Stimulated activated CD4-positive, alpha-beta T cell treated with anti-CD3 and anti-CD28 coated beads, Interleukin-2, amount 100 ng/mL, for 24 hours (primary cell): ENCODE results near the gene SLC22A2.

Source experiments
- DNase-seq, 2 donors: peaks; one replicate each; pipeline ENCODE4 v3.0.0-alpha.2; 2020

The SLC22A2 gene

DNA sequence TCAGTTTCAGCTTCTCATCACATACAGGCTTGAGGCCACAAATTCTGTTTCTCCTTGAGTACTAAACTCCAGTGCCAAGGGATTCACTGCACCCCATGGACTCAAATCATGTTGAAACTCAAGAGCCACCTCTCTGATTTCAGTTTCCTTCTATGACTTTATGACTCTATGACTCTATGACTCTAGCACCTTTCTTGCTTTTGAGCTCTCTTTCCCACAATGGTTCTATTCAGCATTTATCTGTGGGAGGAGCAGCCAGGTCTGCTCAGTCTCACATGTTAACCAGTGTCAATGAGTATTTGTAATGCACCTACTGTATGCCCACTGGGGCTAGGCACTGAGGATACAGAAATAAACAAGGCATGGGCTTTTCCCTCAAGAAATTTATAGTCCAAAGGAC is 14.6 kb upstream of the SLC22A2 start:
- no peak for DNase-seq

DNA sequence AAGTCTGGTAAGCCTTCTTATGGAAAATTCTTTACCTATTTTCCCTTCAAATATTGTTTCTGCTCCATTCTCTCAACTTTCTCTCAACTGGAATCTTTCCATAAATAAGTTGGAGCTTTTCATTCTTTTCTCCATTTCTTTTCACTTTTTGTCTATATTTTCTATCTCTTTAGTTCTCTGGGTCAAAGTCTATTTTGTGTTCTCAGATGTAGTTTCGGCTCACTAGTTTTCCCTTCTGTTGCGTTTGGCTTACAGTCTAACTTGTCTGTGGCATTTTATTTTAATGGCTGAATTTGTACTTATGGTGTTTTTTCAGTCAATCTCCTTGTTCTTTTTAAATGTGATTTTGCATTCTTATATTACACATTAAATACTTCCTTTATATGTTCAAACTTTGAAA is 14.1 kb upstream of the SLC22A2 start:
- no peak for DNase-seq

DNA sequence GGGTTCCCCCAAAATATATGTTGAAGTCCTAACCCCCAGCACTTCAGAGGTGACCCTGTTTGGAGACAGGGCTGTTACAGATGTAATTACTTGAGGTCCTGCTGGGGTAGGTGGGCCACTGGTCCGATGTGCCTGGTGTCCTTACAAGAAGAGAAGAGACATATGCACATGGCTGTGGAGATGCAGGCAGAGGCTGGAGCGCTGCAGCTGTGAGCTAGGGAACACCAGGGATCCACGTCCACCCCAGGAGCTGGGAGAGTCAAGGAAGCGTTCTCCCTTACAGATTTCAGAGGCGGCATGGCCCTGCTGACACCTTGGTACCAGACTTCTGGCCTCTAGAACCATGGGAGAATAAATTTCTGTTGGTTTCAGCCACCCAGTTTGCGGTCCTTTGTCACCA is 11.7 kb upstream of the SLC22A2 start:
- no peak for DNase-seq

DNA sequence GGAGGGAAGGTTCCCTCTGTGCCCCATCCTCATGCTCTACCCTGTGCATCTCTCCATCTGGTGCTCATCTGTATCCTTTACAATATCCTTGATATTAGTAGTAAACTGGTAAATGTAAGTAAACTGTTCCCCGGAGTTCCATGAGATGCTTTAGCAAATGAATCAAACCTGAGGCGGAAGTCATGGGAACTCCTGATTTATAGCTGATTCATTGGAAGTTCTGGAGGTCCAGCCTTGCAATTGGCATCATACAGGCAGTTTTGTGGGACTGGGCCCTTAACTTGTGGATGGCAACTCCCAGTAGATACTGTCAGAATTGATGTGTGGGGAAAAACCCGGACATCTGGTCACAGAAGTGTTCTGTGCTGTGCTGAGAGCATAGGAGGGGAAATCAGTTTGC is 11.2 kb upstream of the SLC22A2 start:
- DNase-seq = no peak

DNA sequence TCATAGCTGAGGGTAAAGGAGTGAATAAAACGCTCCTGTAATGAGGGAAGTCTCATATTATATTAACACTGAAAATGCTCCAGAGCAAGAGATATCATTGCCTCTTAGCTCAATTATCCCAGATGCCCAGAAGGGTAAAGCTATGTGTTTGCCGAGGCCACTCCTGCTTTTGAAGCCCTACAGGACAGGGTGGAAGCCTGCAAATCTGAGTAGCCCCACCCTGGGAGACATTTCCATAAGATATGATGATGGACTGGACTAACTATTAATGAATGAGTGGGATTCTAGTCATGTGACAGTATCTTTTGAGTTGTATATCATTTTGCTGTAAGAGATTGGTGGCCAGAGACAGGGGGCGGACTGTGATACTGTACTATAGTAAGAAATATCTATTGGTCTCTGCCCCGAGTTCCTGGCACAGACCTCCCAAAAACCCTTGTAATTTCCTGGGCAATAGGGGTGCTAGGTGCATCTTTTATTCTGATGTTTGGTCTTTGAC is 10.5 kb upstream of the SLC22A2 start:
- DNase-seq = no peak

DNA sequence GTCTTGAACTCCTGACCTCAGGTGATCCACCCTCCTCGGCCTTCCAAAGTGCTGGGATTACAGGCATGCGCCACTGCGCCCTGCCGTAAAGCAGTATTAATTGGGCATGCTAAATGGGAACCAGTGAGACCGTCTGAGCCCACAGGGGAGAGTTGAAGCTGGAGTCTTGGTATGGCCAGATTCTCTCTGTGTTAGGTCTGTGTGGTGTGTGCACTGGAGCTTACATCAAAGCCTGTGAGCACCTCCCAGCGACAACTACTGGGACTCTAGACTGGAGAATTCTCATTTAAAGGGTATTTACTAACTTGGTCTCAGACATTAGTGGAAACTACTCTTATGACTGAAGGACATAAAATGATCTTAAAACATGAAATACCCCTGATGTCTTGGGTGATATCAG is 8.5 kb upstream of the SLC22A2 start:
- no peak for DNase-seq

DNA sequence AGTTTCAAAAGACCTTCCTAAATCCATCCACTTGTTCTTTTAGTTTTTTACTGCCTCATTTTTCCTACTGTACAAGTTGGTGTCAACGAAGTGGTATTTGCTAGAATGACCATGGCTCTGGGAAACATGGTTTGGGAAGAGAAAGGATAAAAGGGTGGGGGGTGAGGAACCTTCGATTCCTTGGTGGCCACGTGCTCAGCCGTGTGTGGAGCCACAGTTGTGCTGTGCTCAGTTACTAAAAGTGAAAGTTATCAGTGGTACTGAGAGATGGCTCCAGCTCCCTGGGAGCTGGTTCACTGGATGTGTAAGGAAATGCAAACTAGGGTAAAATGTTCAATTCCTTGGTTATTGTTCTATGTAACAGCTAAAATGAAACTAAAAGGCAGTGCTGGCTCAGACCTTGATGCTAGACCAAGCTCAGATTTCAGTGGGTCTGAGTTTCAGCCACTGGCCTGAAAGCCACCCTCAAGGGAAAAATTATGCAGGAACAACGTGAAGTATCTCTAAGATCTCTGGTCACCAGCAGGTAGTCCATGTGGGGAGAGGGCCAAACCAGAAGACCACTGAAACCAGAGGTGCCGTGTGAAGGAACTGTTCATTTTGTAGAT is 7.4 kb upstream of the SLC22A2 start:
- DNase-seq = no peak

DNA sequence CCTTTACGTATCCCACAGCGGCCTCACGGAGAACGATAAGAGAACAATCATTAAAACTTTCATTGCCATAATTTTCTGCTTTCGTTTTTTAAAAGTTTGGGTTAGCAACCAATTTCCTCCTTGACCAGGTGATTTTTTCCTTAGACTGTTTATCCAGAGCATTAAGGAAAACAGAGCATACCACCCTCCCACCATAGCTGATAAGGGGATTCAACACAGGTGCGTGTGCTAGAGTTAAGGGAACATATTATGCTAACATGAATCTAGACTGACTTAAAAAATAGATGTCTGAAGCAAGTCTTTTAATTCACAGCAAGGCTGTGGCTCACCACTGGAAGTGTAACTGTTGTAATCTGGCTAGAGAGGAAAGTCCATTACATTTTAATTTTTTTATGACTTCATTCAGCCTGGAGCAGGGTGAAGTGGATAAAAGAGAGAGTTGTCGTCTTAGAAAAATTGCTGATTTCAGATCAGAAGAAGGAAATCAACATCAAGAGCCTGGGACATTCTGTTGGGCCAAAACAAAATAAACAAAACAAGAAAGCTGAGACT is 5.5 kb upstream of the SLC22A2 start:
- DNase-seq = no peak

DNA sequence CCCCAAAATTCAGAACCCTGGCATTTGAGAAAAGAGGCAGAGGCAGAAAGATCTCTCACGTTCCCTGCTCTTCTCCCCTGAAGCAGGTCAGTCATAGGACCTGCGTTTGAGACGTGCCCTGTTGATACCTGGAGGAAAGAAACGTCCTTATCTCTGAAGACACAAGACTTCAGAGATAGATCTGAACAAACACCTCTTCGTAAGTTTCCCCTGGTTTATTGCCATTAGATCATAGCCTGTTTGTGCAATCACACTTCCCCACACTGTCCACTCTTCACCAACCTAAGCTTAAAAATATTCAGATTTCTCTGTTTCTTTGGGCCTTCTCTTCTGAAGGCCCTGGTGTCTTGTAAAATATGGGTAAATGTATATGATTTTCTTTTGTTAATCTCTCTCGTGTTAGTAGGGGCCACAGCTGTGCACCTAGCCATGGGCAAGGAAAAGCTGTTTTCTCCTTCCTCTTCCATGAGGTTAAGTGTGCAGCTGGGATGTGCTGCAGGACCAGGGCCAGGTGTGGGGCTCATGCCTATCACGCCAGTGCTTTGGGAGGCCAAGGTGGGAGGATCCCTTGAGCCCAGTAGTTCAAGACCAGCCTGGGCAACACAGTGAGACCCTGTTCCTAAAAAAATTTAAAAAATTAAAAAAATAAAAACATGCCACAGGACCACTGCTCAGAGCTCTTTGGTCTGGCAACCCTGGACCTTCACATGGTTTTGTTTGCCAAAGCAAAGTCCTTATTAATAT is 4.7 kb upstream of the SLC22A2 start:
- no peak for DNase-seq

DNA sequence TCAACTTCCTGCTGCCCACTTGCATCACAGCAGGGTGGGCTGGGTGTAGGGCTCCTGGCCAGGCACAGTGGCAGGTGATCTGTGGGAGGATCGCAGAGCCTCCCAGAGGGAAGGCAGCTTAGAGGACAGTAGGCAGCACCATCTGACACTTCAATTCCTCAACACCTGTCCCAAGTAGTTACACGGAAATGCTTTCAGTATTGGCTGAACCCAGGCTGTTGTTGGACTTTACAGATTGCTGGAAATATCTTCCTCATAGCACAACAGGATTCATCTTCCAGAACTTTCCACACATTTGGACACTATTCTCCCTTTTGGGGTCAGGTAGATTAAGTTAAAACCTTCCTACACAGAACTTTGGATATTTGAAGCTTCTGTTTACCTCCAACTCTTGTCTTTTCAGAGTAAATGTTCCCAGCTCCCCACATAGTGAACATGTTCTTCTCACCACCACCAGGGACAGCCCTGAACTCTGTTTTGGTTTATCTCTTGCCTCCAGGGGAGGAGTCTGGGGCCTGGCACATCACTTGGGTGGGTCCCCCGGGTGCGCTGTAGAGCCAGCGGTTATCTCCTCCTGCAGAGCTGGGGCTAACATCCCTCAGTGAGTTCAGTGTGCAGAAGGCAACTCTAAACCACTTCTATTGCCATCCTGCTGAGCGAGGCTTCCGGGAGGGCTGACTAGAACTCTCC is 3.5 kb upstream of the SLC22A2 start:
- no peak for DNase-seq

DNA sequence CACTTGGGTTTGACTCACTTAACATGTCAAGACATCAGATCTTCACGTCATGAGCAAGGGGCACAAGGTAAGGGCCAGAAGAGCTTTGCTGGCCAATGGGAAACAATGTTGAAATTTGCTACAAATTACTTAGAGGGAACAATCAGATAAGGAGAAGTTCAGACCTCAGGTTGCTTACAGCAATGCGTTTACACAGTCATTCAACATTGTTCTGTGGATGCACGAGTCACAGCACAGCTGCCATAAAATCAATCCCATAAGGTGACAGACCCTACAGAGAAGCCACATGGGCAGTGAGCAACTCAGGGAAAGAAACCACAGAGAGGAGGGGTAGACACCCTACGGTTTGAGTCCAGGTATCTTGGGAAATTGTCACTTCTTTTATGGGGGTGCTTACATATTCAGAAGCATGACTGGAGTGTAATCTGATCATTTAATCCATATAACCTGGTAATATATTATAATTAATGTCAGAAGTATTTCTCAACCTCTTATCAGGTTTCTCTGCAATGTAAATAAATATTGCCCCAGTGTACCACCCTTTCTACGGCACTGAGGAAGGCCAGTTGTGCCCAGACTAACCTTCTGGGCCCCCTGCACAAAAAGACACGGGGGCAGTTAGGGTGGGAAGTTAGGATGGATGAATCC is 2.3 kb upstream of the SLC22A2 start:
- DNase-seq = no peak

DNA sequence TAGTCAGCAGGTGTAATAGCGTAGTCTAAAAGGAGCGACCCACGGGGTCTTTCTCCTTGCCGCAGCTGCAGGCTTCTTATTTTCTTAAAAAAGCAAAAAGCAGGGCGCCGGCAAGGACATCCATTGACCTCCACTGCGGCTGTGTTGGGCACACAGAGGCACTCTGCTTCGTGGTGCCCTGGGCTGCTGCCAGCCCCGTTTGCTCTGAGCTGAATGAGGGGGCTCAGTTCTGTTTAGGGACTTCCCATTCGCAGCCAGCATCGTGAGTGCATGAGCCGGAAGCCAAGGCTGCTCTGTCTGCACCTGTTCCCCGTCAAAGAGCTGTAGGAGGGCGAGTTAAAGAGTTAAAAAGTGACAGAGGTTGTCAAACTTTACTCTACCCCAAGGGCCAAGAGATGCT is 1.7 kb upstream of the SLC22A2 start:
- DNase-seq = no peak

DNA sequence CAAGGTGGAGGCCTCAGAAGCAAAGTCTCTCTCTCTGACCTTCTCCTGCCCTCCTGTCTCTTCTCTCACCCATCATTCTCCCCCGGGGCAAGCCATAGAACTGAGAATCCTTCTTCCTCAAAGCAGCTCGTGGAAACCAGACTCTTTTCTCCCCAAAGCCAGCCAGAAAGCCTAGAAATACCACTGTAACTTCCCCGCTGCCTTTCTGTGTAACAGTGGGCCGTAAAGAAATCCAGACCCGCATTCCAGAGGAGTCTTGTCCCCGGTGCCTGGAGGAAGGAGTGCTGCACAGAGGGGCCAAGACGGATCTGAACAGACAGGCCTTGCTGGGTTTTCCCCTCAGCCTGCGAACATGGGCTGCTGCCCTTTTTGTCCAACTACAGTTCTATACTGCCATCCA is 977 bp upstream of the SLC22A2 start:
- no peak for DNase-seq

DNA sequence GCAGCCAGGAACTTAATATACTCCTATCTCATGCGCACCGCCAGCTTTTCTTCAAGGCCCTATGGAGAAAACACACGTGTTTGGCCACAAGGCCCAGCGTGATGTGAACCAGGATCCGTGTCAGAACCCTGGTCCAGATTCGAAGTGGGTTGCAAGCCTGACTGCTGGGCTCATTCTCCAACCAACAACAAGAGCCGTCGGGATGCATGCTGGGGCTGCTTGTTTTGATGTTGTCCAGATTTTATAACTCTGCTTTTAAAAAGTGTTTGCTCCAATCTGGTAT is 463 bp upstream of the SLC22A2 start:
- no peak for DNase-seq

DNA sequence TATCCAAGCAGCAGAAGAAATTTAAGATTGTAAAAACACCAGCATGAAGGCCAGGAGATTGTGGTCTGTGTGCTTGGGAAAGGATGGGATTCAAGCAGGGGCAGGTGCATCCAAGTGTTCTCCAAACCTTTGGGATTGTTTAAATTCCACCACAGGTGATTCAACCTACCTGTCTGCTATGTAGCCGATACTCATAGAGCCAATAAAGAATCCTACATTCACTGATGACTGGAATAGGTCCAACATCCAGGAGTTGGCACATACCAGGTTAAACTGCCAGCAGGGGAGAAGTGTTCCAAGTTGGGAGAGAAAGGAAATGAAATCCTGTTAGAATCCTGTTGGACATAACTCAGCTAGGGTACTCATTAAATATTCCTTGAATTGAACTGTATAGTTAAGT is 2.2 kb downstream of the SLC22A2 start:
- DNase-seq = no peak

DNA sequence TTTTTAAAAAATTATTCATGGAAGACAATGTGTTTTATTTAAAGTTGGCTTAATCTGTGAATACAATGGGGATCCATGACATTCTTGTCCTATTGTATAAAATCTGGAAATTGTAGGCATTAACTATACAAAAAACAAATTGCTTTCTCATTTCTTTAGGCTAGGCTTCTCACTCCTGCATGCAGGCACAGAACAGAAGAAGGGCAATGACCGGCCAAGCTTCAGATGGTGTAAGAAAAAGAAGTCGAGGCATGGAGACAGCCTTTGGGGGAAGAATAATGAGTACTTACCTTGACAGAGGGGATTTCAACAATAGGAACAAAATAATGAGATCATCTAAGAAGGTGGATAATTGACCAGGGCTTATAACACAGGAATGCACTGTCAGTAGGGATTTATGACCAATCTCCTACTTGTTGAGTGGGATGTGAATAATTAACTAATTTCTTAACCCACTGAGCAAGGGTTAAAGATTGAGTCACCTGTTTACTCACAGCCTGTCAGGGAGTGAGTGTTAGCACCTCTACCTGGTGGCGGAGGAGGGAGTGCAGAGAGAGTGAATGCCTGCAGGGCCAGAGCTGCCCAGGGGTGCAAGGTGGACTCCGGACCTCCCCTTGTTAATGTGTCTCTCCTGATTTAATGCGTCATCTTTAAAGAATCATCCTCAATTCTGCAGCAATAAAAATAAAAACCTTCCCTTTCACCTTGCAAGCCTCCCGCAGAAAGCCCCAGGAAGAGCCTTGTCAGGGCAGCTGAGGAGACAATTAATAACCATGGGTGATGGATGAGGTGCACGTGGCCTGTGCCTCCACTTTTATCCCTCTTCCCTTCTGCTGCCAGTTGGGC is 3.9 kb downstream of the SLC22A2 start:
- DNase-seq = no peak

DNA sequence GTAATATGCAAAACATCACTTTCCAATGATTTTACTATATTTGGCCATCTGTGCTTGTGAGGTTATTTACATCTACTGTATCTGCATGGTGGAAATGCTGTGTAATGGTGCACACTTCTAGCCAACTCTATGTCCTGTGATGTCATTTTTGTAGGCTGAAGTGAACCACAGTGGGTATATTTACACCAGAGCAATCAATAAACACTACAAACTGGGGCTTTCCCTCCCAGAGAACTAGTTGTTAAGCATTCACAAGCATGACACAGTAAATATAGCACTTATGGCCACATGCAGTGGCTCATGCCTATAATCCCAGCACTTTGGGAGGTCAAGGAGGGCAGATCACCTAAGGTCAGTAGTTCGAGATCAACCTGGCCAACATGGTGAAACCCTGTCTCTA is 4.9 kb downstream of the SLC22A2 start:
- no peak for DNase-seq

DNA sequence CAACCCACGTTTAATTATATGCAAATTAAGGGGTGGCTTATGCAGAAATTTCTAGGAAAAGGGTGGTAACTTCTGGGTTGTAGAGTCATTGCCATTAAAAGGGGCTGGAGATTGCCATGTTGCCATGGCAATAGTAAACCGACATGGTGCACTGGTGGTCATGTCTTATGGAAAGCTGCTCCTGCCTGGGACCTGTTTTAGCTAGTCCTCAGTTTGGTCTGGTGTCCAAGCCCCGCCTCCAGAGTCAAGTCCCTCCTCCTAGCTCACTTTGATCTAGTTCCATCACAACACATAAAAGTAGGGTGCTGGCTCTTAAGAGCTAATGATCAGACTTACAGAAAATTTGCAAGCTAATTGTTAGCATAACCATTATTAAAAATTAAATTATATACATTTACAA is 5.3 kb downstream of the SLC22A2 start:
- DNase-seq = no peak

DNA sequence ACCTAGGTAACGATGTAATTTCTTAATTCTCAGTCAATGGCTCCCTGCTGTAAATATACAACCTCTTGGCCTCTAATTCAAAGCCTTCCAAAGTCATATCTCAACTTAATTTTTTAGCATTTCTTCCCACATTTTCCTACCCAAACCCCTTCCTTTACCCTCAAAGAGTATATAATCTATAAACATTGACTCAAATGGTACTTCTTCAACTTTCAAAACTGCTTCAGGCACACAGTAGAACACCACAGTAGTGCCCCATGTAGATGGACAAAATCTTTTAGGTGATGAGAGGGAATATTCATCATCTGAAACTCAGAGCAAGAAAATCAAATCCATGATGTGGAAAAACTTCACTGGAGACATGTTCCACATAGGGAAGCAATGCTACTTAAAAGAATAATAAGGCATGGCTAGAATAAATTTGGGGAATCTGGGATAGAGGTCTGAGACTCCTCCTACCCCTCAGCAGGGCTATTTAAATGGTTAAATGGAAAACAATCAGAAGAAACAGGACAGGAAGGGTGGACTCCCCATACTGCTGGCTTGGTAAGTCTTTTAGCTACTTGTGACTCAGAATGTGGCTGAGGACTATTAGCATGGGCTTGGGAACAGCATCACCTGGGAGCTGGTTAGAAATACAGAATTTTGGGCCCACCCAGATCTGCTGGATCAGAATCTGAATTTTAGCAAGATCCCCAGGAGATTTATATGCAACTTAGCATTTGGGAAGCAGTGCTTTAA is 6.4 kb downstream of the SLC22A2 start:
- DNase-seq = no peak

DNA sequence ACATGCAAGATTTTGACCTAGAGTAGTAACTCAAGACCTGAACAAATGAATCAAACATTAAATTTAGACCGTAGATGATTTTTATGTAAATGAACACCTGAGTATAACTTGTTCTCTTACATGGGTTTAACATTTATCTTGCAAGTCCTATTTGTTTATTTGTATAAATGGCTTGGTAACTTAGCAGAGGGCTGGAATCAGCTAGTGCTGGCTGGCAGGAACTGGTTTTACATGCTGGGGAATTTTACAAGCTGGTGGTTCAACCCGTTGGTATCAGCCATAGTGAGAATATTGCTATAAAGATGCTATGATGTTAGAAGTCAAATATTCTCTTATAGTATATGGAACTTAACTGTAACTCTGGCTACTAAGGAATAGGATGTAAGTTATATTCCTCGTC is 8.9 kb downstream of the SLC22A2 start:
- DNase-seq = no peak

DNA sequence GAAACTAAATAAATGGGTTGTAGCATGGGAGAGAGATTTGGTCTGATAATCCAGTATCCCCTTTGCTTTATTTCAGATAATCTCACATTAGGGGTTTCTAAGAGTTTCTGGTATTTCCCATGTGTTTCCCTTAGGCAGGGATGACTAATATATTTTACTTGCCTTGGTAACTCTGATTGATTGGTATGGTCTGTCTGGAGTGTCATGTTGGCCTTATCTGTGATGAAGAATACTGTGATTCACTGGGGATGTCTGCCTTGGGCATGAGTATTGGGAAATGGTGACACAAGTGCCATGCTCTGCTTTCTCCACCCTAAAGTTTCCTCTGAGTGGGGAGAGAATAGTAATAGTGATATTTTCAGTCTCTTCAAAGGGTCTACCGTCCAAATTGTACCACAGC is 10.1 kb downstream of the SLC22A2 start:
- DNase-seq = no peak

DNA sequence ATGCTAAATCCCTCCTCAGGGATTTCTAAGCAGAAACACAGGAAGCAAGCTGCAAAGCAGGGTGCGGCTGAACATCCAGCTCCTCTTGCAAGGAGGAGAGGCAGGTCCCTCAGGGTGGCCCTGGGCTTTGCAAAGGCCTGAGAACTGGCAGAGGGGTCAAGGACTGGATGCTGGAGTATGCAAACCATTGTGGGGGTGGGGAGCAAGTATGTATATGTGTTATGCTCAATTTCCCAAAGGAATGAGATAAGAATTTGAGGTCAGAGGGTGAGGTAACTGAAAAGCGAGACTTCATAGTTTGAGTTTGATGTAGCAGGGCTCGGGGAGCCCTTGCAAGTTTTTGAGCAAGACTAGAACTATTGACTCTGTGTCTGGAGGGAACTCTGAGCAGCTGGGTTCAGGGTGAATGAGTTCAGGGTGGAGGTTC is 11.2 kb downstream of the SLC22A2 start:
- DNase-seq = no peak
